Measurements from ENCODE around the gene C14orf132.

DNA sequence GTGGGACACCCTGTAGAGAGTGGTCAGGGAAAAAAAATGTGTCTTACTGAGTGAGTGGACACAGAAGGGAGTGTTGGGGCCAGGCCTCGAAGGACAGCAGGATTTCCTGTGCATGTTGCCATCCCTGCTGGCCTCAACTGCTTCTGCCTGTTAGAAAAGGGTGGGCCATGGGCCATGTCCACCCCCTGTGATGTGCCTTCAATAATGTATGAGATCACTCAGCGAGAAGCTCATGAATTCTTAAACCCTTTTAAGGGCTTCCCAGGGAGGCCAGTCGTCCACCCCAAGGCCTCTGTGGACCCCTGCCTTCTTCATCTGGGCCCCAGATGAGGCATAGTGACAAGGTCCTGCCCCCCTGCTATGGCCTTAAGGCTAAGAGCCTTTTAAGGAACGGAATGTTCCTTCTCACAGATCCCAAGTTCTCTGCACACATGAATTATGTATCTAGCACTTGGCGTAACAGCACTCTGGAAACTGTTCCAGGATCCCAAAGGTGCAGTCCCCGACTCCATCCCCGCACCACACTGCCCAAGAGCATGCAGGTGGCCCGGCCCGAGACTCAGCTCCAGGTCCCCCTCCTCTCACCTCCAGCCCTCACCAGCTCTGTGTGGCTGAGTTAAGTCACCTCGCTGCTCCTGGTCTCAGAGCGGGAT lies 8.9 kb upstream of the C14orf132 start:
- TF ChIP-seq, protein P1, sequence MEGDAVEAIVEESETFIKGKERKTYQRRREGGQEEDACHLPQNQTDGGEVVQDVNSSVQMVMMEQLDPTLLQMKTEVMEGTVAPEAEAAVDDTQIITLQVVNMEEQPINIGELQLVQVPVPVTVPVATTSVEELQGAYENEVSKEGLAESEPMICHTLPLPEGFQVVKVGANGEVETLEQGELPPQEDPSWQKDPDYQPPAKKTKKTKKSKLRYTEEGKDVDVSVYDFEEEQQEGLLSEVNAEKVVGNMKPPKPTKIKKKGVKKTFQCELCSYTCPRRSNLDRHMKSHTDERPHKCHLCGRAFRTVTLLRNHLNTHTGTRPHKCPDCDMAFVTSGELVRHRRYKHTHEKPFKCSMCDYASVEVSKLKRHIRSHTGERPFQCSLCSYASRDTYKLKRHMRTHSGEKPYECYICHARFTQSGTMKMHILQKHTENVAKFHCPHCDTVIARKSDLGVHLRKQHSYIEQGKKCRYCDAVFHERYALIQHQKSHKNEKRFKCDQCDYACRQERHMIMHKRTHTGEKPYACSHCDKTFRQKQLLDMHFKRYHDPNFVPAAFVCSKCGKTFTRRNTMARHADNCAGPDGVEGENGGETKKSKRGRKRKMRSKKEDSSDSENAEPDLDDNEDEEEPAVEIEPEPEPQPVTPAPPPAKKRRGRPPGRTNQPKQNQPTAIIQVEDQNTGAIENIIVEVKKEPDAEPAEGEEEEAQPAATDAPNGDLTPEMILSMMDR (IDR thresholded peaks at IDR 0.05): no peak
- no peak for TF ChIP-seq POLR2A (IDR thresholded peaks at IDR 0.05)
